ENCODE results near the gene MYMK.
A peak's percentile ranks its signal among the peaks of the same experiment; 100 is the strongest.

The MYMK gene

GRCh38 chr9:133496861-133497842 lies 27.6 kb downstream of the MYMK start:
- no peak for DNase-seq

- no peak for DNase-seq
Measured at GRCh38 chr9:133495327-133496293, 29.1 kb downstream of the MYMK start.

- DNase-seq, result no peak
Measured at GRCh38 chr9:133494636-133495326, 30.0 kb downstream of the MYMK start.

GRCh38 chr9:133493845-133494540 lies 30.8 kb downstream of the MYMK start:
- DNase-seq, result no peak

GRCh38 chr9:133493428-133493827 lies 31.3 kb downstream of the MYMK start:
- DNase-seq, result no peak

GRCh38 chr9:133492061-133493021 lies 32.4 kb downstream of the MYMK start:
- no peak for DNase-seq

- no peak for DNase-seq
Measured at GRCh38 chr9:133491656-133491925, 33.2 kb downstream of the MYMK start.

- no peak for DNase-seq
Measured at GRCh38 chr9:133490865-133491655, 33.7 kb downstream of the MYMK start.

GRCh38 chr9:133490201-133490681 lies 34.5 kb downstream of the MYMK start:
- DNase-seq, result no peak

GRCh38 chr9:133489253-133490190 lies 35.2 kb downstream of the MYMK start:
- DNase-seq, result no peak

- no peak for DNase-seq
Measured at GRCh38 chr9:133488686-133489252, 36.0 kb downstream of the MYMK start.

GRCh38 chr9:133487331-133487725 lies 37.4 kb downstream of the MYMK start:
- no peak for DNase-seq

GRCh38 chr9:133485531-133486260 lies 39.1 kb downstream of the MYMK start:
- no peak for DNase-seq

GRCh38 chr9:133484671-133485437 lies 39.9 kb downstream of the MYMK start:
- no peak for DNase-seq

- no peak for DNase-seq
Measured at GRCh38 chr9:133483611-133484010, 41.1 kb downstream of the MYMK start.

GRCh38 chr9:133478851-133479711 lies 45.7 kb downstream of the MYMK start, which contains the start of gene SLC2A6:
Gene SLC2A6 (minus strand): TSS chr9:133479099. CDS start chr9:133479059, 40 bp downstream.
- peak; percentile 42 for DNase-seq
